Stimulated activated CD4-positive, alpha-beta T cell treated with anti-CD3 and anti-CD28 coated beads, Interleukin-15, amount 100 ng/mL, for 48 hours (primary cell): ENCODE data around the gene TNFRSF12A.
A peak's percentile ranks its signal among the peaks of the same experiment; 100 is the strongest.
"Not testable (repeated sequence)": the region's sequence is repeated elsewhere in the genome, so short reads cannot be mapped to it uniquely, and the experiment has no call there.

Experiments used
- DNase-seq, 2 donors: peaks; one replicate each; pipeline ENCODE4 v3.0.0-alpha.2; 2020; ENCODE audit warnings: low read depth in 2 of 2

TNFRSF12A gene

GRCh38 chr16:3049921-3050481 is 29.8 kb downstream of the TNFRSF12A start:
- no peak for DNase-seq

GRCh38 chr16:3050487-3050886 is 30.3 kb downstream of the TNFRSF12A start:
- DNase-seq = no peak

GRCh38 chr16:3051009-3051408 is 30.8 kb downstream of the TNFRSF12A start:
- no peak for DNase-seq

GRCh38 chr16:3051494-3051893 is 31.3 kb downstream of the TNFRSF12A start:
- no peak for DNase-seq

- DNase-seq = not testable (repeated sequence)
Measured at GRCh38 chr16:3052571-3053329, 32.6 kb downstream of the TNFRSF12A start.

- DNase-seq = not testable (repeated sequence)
Measured at GRCh38 chr16:3053330-3053710, 33.2 kb downstream of the TNFRSF12A start.

- no peak for DNase-seq
Measured at GRCh38 chr16:3054965-3055733, 35.0 kb downstream of the TNFRSF12A start.

- DNase-seq = not testable (repeated sequence)
Measured at GRCh38 chr16:3055734-3056115, 35.6 kb downstream of the TNFRSF12A start.

GRCh38 chr16:3056336-3057180 is 36.4 kb downstream of the TNFRSF12A start:
- no peak for DNase-seq

GRCh38 chr16:3057181-3058138 is 37.3 kb downstream of the TNFRSF12A start:
- DNase-seq = no peak

- peak in 1 of 2 donors; percentile 43 for DNase-seq
Measured at GRCh38 chr16:3058139-3059030, 38.2 kb downstream of the TNFRSF12A start.

GRCh38 chr16:3059041-3059722 is 39.0 kb downstream of the TNFRSF12A start:
- DNase-seq = peak; percentile 71 to 88

GRCh38 chr16:3059723-3060242 is 39.6 kb downstream of the TNFRSF12A start:
- no peak for DNase-seq

- DNase-seq = no peak
Measured at GRCh38 chr16:3060339-3061127, 40.4 kb downstream of the TNFRSF12A start.

- no peak for DNase-seq
Measured at GRCh38 chr16:3062553-3062952, 42.4 kb downstream of the TNFRSF12A start.

- no peak for DNase-seq
Measured at GRCh38 chr16:3063625-3064386, 43.6 kb downstream of the TNFRSF12A start.

- DNase-seq = peak in 1 of 2 donors; percentile 72
Measured at GRCh38 chr16:3065069-3065741, 45.0 kb downstream of the TNFRSF12A start, which contains the start of gene IL32. IL32 (plus strand) TSS chr16:3065640; CDS start chr16:3065812, 172 bp downstream.
